ENCODE measurements around the gene CEP63. TPM values are rescaled to one million over a fixed set of nuclear protein-coding genes. Genes with fewer than 3 reads are reported as not detected.

The CEP63 gene
- total RNA-seq, 1 donor from 2014 or later: 17.8 TPM

GRCh38 chr3:134622806-134623365 lies 137.0 kb downstream of the CEP63 start:
- H3K36me3 ChIP-seq (ENCODE audit: control insufficient read depth, insufficient read depth, low read length): no peaks in the 10 kb centered on the region
- H3K27me3 ChIP-seq (ENCODE audit: control insufficient read depth, insufficient read depth, low read length): no peaks in the 10 kb centered on the region
- H3K4me3 ChIP-seq (ENCODE audit: low read depth, low read length): no peak overlapping the region
- DNase-seq (ENCODE audit: low read depth): no peak
- TF ChIP-seq, protein P1, sequence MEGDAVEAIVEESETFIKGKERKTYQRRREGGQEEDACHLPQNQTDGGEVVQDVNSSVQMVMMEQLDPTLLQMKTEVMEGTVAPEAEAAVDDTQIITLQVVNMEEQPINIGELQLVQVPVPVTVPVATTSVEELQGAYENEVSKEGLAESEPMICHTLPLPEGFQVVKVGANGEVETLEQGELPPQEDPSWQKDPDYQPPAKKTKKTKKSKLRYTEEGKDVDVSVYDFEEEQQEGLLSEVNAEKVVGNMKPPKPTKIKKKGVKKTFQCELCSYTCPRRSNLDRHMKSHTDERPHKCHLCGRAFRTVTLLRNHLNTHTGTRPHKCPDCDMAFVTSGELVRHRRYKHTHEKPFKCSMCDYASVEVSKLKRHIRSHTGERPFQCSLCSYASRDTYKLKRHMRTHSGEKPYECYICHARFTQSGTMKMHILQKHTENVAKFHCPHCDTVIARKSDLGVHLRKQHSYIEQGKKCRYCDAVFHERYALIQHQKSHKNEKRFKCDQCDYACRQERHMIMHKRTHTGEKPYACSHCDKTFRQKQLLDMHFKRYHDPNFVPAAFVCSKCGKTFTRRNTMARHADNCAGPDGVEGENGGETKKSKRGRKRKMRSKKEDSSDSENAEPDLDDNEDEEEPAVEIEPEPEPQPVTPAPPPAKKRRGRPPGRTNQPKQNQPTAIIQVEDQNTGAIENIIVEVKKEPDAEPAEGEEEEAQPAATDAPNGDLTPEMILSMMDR (IDR thresholded peaks at IDR 0.05; ENCODE audit: insufficient read depth, low read length, poor library complexity, severe bottlenecking): no peak

DNA sequence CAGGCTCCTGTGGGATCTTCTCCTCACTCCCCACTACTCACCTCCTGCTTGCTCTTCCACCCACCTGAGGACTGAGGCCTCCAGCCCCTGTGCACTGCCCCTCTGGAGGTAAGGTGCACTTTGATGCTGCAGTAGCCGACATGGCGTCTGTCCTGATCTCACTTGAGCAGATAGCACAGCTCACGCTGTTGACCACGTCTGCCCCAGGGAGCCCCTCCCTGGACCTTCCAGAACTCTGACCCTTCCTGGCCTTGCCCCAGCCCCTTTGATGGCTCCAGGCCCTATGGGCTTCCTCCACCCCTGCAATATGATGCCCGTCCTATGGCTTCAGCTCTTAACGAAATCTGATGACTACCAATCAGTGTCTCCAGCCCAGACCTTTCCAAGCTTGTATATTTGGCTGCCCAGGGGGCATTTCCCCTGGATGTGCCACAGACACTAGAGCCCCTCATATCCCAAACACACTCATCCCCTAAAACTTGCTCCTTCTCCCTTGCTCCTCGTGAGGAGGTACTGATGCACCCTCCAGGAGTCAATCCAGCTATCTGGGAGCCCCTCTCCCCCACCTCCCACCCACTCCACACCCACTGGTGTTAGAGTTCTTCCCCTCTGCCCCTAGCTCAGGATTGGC lies 137.9 kb downstream of the CEP63 start:
- H3K4me3 ChIP-seq (ENCODE audit: low read depth, low read length): no peak overlapping the region
- no peaks in the 10 kb centered on the region for H3K27me3 ChIP-seq (ENCODE audit: control insufficient read depth, insufficient read depth, low read length)
- DNase-seq (ENCODE audit: low read depth): no peak
- TF ChIP-seq, protein P1 (IDR thresholded peaks at IDR 0.05; ENCODE audit: insufficient read depth, low read length, poor library complexity, severe bottlenecking): no peak
- no peaks in the 10 kb centered on the region for H3K36me3 ChIP-seq (ENCODE audit: control insufficient read depth, insufficient read depth, low read length)

Other genes starting within 250 kb of the CEP63 start
- 57.2 and 57.6 TPM in 2 replicates for gene RYK, start 235.2 kb upstream of the CEP63 start, total RNA-seq
- 191 and 200 TPM in 2 replicates for gene AMOTL2, start 111.6 kb upstream of the CEP63 start, total RNA-seq
- 48.7 and 50.1 TPM in 2 replicates for gene ANAPC13, start 72 bp upstream of the CEP63 start, total RNA-seq
- 0.04 and 0.27 TPM in 2 replicates for gene KY, start 165.0 kb downstream of the CEP63 start, total RNA-seq